Psoas muscle (tissue), 8 donors: ENCODE data around the gene PLCD3. TPM values are rescaled to one million over a fixed set of nuclear protein-coding genes. Genes with fewer than 3 reads are reported as not detected.

ENCODE experiments used
- ATAC-seq, 4 donors: fragments of 200-7000 bp; cut with Tn5 transposase; one replicate each; pipeline ENCODE4 v1.9.1; 2020; ENCODE audit warnings: moderate library complexity in 3 of 4, mild to moderate bottlenecking in 2 of 4
- DNase-seq, 2 donors: peaks; one replicate each; pipeline ENCODE4 v3.0.0-alpha.2; 2020
- H3K27ac ChIP-seq: fragments of 200-600 bp; one replicate; pipeline ENCODE4 v1.8.0; 2022
- H3K27me3 ChIP-seq, 3 donors: fragments of 200-600 bp in 1 of 3; one replicate each; pipeline versions ENCODE4 v1.6.1 to v1.8.0; 2013 to 2022; ENCODE audit warnings: low read length in 2 of 3, mild to moderate bottlenecking in 2 of 3, moderate library complexity in 1 of 3; ENCODE audit not compliant: insufficient read depth in 3 of 3
- H3K36me3 ChIP-seq, 2 donors: fragments of 200-600 bp in 1 of 2; one replicate each; pipeline versions ENCODE4 v1.6.1 to v1.8.0; 2013 to 2022; ENCODE audit warnings: low read depth in 1 of 2, mild to moderate bottlenecking in 1 of 2, moderate library complexity in 1 of 2; ENCODE audit not compliant: insufficient read depth in 1 of 2
- H3K4me1 ChIP-seq: fragments of 200-600 bp; one replicate; pipeline ENCODE4 v1.8.0; 2022
- H3K4me3 ChIP-seq: fragments of 200-600 bp; one replicate; pipeline ENCODE4 v1.8.0; 2022; ENCODE audit warnings: mild to moderate bottlenecking
- H3K9me3 ChIP-seq: fragments of 200-600 bp; one replicate; pipeline ENCODE4 v1.8.0; 2022
- CTCF ChIP-seq: fragments of 200-600 bp; IDR thresholded peaks from one replicate; pipeline ENCODE4 v1.8.0; 2022; ENCODE audit warnings: antibody characterized with exemption
- WGBS, 3 donors: extraction: QIAGEN DNeasy Blood & Tissue Kit; methylation state at CpG; one replicate each; pipeline versions ENCODE4 v1.1.6 to v1.1.7; 2013; 5-methylcytosine and 5-hydroxymethylcytosine counted together
- intact Hi-C, 2 donors: fragments of 100-400 bp; cut with DNase I; formaldehyde crosslinking; loops; one replicate each; pipeline versions ENCODE4 v1.11.0 to v1.14.2; 2022
- polyA plus RNA-seq, 3 donors: library from polyadenylated mRNA; stranded (reverse); fragments of 200-250 nt; gene quantifications; one replicate each; pipeline ENCODE4 v1.2.3, GENCODE V29; 2013
- total RNA-seq, 4 donors: library from RNA; stranded (reverse); fragmentation: NEBNext Ultra II Directional in 2 of 4; extraction: Animal tissue kit (Norgen Biotek cat#: 25700) in 2 of 4; gene quantifications; one replicate each; pipeline versions ENCODE4 v1.2.1 to v1.2.4, GENCODE V29; 2021 to 2023
- donor health status: healthy with polysubstance abuse.
- donor health status: DM: no; HTN: no; CAD: no; lungs with moderate emphysema.
- donor health status: Bipolar disorder and iron deficiency.
- donor health status: healthy.
- donor health status: DM: yes; HTN: yes; CAD: no.
- donor health status: DM: no; HTN: no; CAD: no.
- donor health status: DM: no; HTN: no; CAD: no.
- donor health status: DM: yes; HTN: yes; CAD: no.

PLCD3 gene
- total and polyA plus RNA-seq, 7 donors, result 57.0 to 217 (median 167) TPM

GRCh38 chr17:45086865-45087503 lies 45.3 kb downstream of the PLCD3 start:
- H3K27me3 ChIP-seq, result no peaks in the 10 kb centered on the region
- WGBS, 3 donors, result 77 to 93% (median 78%) methylated on average over 6 of the region's 6 CpGs
- intact Hi-C loops, result no loop called here
- ATAC-seq (peak in 3 of 4 donors; percentile 3 to 21 (median 11)), DNase-seq (no peak)
- H3K4me1 ChIP-seq, result peaks cover 38% of the 10 kb centered on the region
- no peaks in the 10 kb centered on the region for H3K9me3 ChIP-seq
- no peak overlapping the region for H3K4me3 ChIP-seq
- TF ChIP-seq CTCF, result no peak
- H3K27ac ChIP-seq, result peak overlapping the region; percentile 77
- H3K36me3 ChIP-seq, result peaks cover 17 to 99% of the 10 kb centered on the region in 2 donors

GRCh38 chr17:45086391-45086790 lies 45.9 kb downstream of the PLCD3 start:
- 77 to 91% (median 80%) methylated on average over 4 of the region's 4 CpGs for WGBS, 3 donors
- Histone ChIP-seq H3K9me3 (no peaks in the 10 kb centered on the region), H3K27me3 (no peaks in the 10 kb centered on the region), H3K27ac (peak overlapping the region; percentile 77), H3K4me3 (no peak overlapping the region), H3K4me1 (peaks cover 32% of the 10 kb centered on the region), H3K36me3 (peaks cover 21 to 99% of the 10 kb centered on the region in 2 donors)
- intact Hi-C loops, result no loop called here
- DNase-seq (no peak), ATAC-seq (no peak)
- TF ChIP-seq CTCF, result no peak

GRCh38 chr17:45081047-45081703 lies 51.1 kb downstream of the PLCD3 start:
- whole genome bisulfite sequencing, 3 donors, result 67 to 85% (median 76%) methylated on average over 6 of the region's 6 CpGs
- no peaks in the 10 kb centered on the region for H3K9me3 ChIP-seq
- H3K4me3 ChIP-seq, result no peak overlapping the region
- intact Hi-C loops, result no loop called here
- peaks cover 17% of the 10 kb centered on the region for H3K4me1 ChIP-seq
- peaks cover 10 to 69% of the 10 kb centered on the region in 2 donors for H3K36me3 ChIP-seq
- no peak for ATAC-seq
- no peak for TF ChIP-seq CTCF
- H3K27me3 ChIP-seq, result no peaks in the 10 kb centered on the region
- no peak for DNase-seq
- peak overlapping the region; percentile 3 for H3K27ac ChIP-seq

- no peak for TF ChIP-seq CTCF
- no peak overlapping the region for H3K27ac ChIP-seq
- ATAC-seq (no peak), DNase-seq (no peak)
- intact Hi-C loops, result no loop called here
- no peak overlapping the region for H3K4me3 ChIP-seq
- peaks cover 29% of the 10 kb centered on the region for H3K4me1 ChIP-seq
- H3K27me3 ChIP-seq, result no peaks in the 10 kb centered on the region
- peaks cover 7 to 51% of the 10 kb centered on the region in 2 donors for H3K36me3 ChIP-seq
- H3K9me3 ChIP-seq, result no peaks in the 10 kb centered on the region
- WGBS, 3 donors, result 82 to 90% (median 84%) methylated on average over 3 of the region's 3 CpGs
Measured at GRCh38 chr17:45077643-45078042, 54.7 kb downstream of the PLCD3 start.
